Neuron (in vitro differentiated cells): ENCODE data around the gene CDK13.
A peak's percentile ranks its signal among the peaks of the same experiment; 100 is the strongest.
"Not testable (repeated sequence)": the region's sequence is repeated elsewhere in the genome, so short reads cannot be mapped to it uniquely, and the experiment has no call there.

Source experiments
- H2AFZ ChIP-seq: one replicate; pipeline ENCODE4 v1.6.1; 2013; ENCODE audit warnings: low read depth, mild to moderate bottlenecking, inconsistent platforms, low read length, moderate library complexity
- H3K27me3 ChIP-seq: one replicate; pipeline ENCODE4 v1.6.1; 2013; ENCODE audit warnings: low read length; ENCODE audit not compliant: insufficient read depth
- H3K36me3 ChIP-seq: one replicate; pipeline ENCODE4 v1.6.1; 2013; ENCODE audit warnings: low read length; ENCODE audit not compliant: insufficient read depth
- H3K4me1 ChIP-seq: one replicate; pipeline ENCODE4 v1.6.1; 2013; ENCODE audit warnings: low read length; ENCODE audit not compliant: insufficient read depth
- H3K4me3 ChIP-seq: 2 replicates; pipeline ENCODE4 v1.5.1; 2013; ENCODE audit warnings: mild to moderate bottlenecking, low read length, moderate library complexity
- H3K9me3 ChIP-seq: one replicate; pipeline ENCODE4 v1.6.1; 2013; ENCODE audit warnings: low read length

CDK13 gene

DNA sequence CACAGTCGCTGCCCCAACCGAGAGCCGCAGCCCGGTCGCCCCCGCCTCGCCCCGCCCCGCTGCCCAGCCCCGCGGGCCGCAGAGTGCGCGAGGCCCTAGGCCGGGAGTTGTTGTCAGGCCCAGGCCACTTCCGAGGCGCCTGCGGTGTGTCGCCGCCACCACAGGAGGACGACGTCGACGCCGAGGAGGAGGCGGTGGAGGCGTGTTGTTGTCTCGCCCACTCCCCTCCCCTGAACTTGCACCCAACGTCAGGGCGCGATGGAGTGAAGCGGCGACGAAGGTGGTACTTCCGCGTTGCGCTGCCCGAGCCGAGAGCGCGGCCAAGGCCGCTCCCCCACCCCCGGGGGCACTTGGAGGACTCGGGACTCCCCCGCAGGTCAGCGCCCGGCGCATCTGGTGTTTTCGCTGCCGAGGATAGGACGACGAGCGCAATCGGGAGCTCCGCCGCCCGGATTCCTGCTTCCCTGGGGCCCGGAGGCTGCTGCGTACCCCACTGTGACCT is at the start of gene CDK13:
TSS of gene CDK13 (plus strand) at position 286 of the 502 bp plus-strand sequence. CDS start 386 bp downstream, outside the sequence.
- peaks cover 13% of the 10 kb centered on the region for H3K4me1 ChIP-seq
- peak within 1 kb of the TSS; percentile 98 for H3K4me3 ChIP-seq
- no peaks in the 10 kb centered on the region for H3K27me3 ChIP-seq
- no peaks in the 10 kb centered on the region for H3K36me3 ChIP-seq
- H2AFZ ChIP-seq = no peak within 1 kb of the TSS
- H3K9me3 ChIP-seq = peaks cover 3% of the 10 kb centered on the region

DNA sequence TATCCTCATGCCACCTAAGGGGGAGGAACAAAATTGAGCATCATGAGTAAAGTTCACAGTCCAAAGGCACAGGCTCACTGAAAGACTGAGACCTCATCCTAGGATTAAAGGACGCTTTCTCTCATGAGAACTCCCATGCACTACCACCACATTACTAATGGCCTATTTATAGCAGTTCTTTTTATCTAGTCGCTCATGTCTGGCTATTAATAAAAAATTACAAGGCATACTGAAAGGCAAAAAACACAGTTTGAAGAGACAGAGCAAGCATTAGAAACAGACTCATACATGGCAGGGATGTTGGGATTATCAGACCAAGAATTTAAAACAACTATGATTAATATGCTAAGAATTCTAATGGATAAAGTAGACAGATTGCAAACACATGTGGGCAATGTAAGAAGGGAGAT is 46.0 kb upstream of the CDK13 start:
- Histone ChIP-seq H3K36me3 (no peaks in the 10 kb centered on the region), H3K9me3 (no peaks in the 10 kb centered on the region), H3K4me1 (no peaks in the 10 kb centered on the region), H2AFZ (no peak overlapping the region), H3K27me3 (no peaks in the 10 kb centered on the region), H3K4me3 (no peak overlapping the region)

DNA sequence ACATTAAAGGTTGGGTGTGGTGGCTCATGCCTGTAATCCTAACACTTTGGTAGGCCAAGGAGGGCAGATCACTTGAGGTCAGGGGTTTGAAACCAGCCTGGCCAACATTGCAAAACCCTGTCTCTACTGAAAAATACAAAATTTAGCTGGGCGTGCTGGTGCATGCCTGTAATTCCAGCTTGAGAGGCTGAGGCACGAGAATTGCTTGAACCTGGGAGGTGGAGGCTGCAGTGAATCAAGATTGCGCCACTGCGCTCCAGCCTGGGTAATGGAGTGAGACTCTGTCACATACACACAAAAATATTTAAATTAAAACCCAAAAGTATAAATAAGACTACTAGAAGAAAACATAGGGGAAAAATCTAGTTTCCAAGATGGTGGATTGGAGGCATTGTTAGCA is 41.9 kb upstream of the CDK13 start:
- H3K36me3 ChIP-seq = no peaks in the 10 kb centered on the region
- H3K27me3 ChIP-seq = peaks cover 4% of the 10 kb centered on the region
- no peaks in the 10 kb centered on the region for H3K4me1 ChIP-seq
- H2AFZ ChIP-seq = no peak overlapping the region
- no peaks in the 10 kb centered on the region for H3K9me3 ChIP-seq
- H3K4me3 ChIP-seq = no peak overlapping the region

GRCh38 chr7:39908973-39909372 is 41.1 kb upstream of the CDK13 start:
- no peaks in the 10 kb centered on the region for H3K36me3 ChIP-seq
- H3K9me3 ChIP-seq = no peaks in the 10 kb centered on the region
- no peak overlapping the region for H2AFZ ChIP-seq

GRCh38 chr7:39909526-39909925 is 40.5 kb upstream of the CDK13 start:
- H3K27me3 ChIP-seq = peaks cover 4% of the 10 kb centered on the region
- H3K9me3 ChIP-seq = no peaks in the 10 kb centered on the region
- H3K4me3 ChIP-seq = no peak overlapping the region
- H3K36me3 ChIP-seq = no peaks in the 10 kb centered on the region
- no peak overlapping the region for H2AFZ ChIP-seq
- no peaks in the 10 kb centered on the region for H3K4me1 ChIP-seq

More at GRCh38 chr7:39908973-39909372, 41.1 kb upstream of the CDK13 start:
- Histone ChIP-seq H3K27me3 (peaks cover 4% of the 10 kb centered on the region), H3K4me3 (no peak overlapping the region), H3K4me1 (no peaks in the 10 kb centered on the region)

- no peak overlapping the region for H2AFZ ChIP-seq
- H3K27me3 ChIP-seq = peaks cover 4% of the 10 kb centered on the region
- no peaks in the 10 kb centered on the region for H3K4me1 ChIP-seq
- H3K4me3 ChIP-seq = no peak overlapping the region
- no peaks in the 10 kb centered on the region for H3K9me3 ChIP-seq
- H3K36me3 ChIP-seq = no peaks in the 10 kb centered on the region
Measured at GRCh38 chr7:39910108-39910869, 39.8 kb upstream of the CDK13 start.

GRCh38 chr7:39911167-39911566 is 38.9 kb upstream of the CDK13 start:
- H2AFZ ChIP-seq = no peak overlapping the region
- H3K36me3 ChIP-seq = no peaks in the 10 kb centered on the region
- peaks cover 4% of the 10 kb centered on the region for H3K27me3 ChIP-seq
- H3K4me3 ChIP-seq = no peak overlapping the region
- no peaks in the 10 kb centered on the region for H3K9me3 ChIP-seq
- H3K4me1 ChIP-seq = no peaks in the 10 kb centered on the region

- not testable (repeated sequence) for H2AFZ ChIP-seq, H3K9me3 ChIP-seq, H3K27me3 ChIP-seq, H3K4me1 ChIP-seq, H3K36me3 ChIP-seq, H3K4me3 ChIP-seq
Measured at GRCh38 chr7:39915847-39916246, 34.2 kb upstream of the CDK13 start.

DNA sequence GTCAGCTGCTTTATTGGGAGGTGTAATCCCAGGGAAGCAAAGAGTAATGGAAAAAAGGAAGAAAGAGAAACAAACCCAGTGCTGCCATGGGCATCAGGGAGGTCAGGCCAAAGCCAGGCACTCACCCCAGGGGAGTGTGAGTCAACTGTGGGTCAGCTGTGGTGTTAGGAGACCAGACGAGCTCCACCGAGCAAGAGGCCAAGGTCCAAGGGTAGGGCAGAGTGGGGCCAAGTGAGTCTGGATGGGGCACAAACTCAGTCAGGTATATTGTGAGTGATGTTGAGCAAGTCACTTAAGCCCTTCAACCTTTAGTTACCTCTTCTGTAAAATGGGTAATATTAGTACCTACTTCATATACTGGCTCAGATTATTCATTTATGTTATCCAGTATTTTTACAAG is 30.4 kb upstream of the CDK13 start:
- no peak overlapping the region for H3K4me3 ChIP-seq
- H3K36me3 ChIP-seq = no peaks in the 10 kb centered on the region
- H3K9me3 ChIP-seq = no peaks in the 10 kb centered on the region
- peaks cover 8% of the 10 kb centered on the region for H3K27me3 ChIP-seq
- no peak overlapping the region for H2AFZ ChIP-seq
- no peaks in the 10 kb centered on the region for H3K4me1 ChIP-seq

GRCh38 chr7:39921506-39922175 is 28.4 kb upstream of the CDK13 start:
- no peak overlapping the region for H2AFZ ChIP-seq
- no peaks in the 10 kb centered on the region for H3K36me3 ChIP-seq
- H3K4me1 ChIP-seq = no peaks in the 10 kb centered on the region
- no peak overlapping the region for H3K4me3 ChIP-seq
- peaks cover 8% of the 10 kb centered on the region for H3K27me3 ChIP-seq
- no peaks in the 10 kb centered on the region for H3K9me3 ChIP-seq

DNA sequence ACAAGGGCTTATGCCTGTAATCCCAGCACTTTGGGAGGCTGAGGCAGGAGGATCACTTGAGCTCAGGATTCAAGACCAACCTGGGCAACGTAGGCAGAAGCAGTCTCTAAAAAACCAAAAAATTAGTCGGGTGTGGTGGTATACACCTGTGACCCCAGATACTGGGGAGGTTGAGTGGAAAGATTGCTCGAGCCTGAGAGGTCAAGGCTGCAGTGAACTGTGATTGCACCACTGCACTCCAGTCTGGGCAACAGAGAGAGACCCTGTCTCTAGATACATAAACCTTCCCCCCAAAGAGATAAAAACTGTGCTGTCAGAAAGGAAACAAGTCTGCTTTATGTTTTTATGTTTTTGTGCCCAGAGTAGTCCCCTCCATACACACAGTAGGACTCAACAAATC is 27.5 kb upstream of the CDK13 start:
- H3K4me1 ChIP-seq = no peaks in the 10 kb centered on the region
- H2AFZ ChIP-seq = no peak overlapping the region
- H3K9me3 ChIP-seq = no peaks in the 10 kb centered on the region
- peaks cover 5% of the 10 kb centered on the region for H3K27me3 ChIP-seq
- no peaks in the 10 kb centered on the region for H3K36me3 ChIP-seq
- no peak overlapping the region for H3K4me3 ChIP-seq

GRCh38 chr7:39923091-39923490 is 27.0 kb upstream of the CDK13 start:
- H3K4me1 ChIP-seq = no peaks in the 10 kb centered on the region
- peaks cover 2% of the 10 kb centered on the region for H3K27me3 ChIP-seq
- H3K9me3 ChIP-seq = no peaks in the 10 kb centered on the region
- H3K4me3 ChIP-seq = no peak overlapping the region
- no peaks in the 10 kb centered on the region for H3K36me3 ChIP-seq
- no peak overlapping the region for H2AFZ ChIP-seq

DNA sequence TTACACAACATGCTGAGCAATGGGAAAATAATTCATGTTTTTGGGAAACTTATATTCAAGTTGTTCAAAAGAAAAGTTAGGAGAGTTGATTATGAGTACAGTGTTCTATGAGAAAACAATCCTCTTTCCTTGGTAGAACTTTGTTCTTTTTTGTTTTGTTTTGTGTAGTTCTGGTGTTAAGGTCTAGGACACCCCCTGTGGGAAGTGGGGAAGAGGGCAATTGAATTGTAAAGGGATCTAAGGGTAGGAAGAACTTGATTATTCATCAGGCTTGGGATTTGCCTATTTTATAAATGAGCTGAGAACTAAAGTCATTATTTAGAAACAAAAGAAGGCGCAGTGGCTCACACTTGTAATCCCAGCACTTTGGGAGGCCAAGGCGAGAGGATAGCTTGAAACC is 25.9 kb upstream of the CDK13 start:
- Histone ChIP-seq H3K9me3 (no peaks in the 10 kb centered on the region), H2AFZ (no peak overlapping the region), H3K36me3 (no peaks in the 10 kb centered on the region), H3K4me3 (no peak overlapping the region), H3K4me1 (no peaks in the 10 kb centered on the region), H3K27me3 (peaks cover 2% of the 10 kb centered on the region)
